KMS-11 (cell line): ENCODE results near the gene RMC1.

ENCODE experiments used
- H2AFZ ChIP-seq: fragments of 200-600 bp; sonication (generic); 2 replicates; pipeline ENCODE4 v1.6.1; 2016; ENCODE audit warnings: antibody characterized with exemption, mixed run types, low read depth
- H3K27ac ChIP-seq: fragments of 200-600 bp; sonication (generic); 2 replicates; pipeline ENCODE4 v1.6.1; 2016; ENCODE audit warnings: mild to moderate bottlenecking, mixed run types
- H3K27me3 ChIP-seq: fragments of 200-600 bp; sonication (generic); 2 replicates; pipeline ENCODE4 v1.6.1; 2017; ENCODE audit warnings: mild to moderate bottlenecking, low read depth, mixed run types, moderate library complexity; ENCODE audit not compliant: insufficient read depth
- H3K36me3 ChIP-seq: fragments of 200-600 bp; sonication (generic); 2 replicates; pipeline ENCODE4 v1.6.1; 2017; ENCODE audit warnings: mild to moderate bottlenecking, mixed run types; ENCODE audit not compliant: insufficient read depth
- H3K4me1 ChIP-seq: fragments of 200-600 bp; sonication (generic); 2 replicates; pipeline ENCODE4 v1.6.1; 2016; ENCODE audit warnings: mild to moderate bottlenecking, low read depth, mixed run types; ENCODE audit not compliant: poor library complexity, severe bottlenecking
- H3K4me2 ChIP-seq: fragments of 200-600 bp; sonication (generic); 2 replicates; pipeline ENCODE4 v1.7.0; 2016; ENCODE audit warnings: mild to moderate bottlenecking, mixed run types
- H3K4me3 ChIP-seq: fragments of 200-600 bp; sonication (generic); IDR thresholded peaks from 2 replicates; pipeline ENCODE4 v1.6.1; 2017; ENCODE audit warnings: low read depth, low read length, mixed read lengths; ENCODE audit not compliant: insufficient read depth
- H3K79me2 ChIP-seq: fragments of 200-600 bp; sonication (generic); 2 replicates; pipeline ENCODE4 v1.6.1; 2016; ENCODE audit warnings: low read depth, mixed run types; ENCODE audit not compliant: insufficient read depth
- H3K9ac ChIP-seq: fragments of 200-600 bp; sonication (generic); 2 replicates; pipeline ENCODE4 v1.6.1; 2016; ENCODE audit warnings: mild to moderate bottlenecking, mixed run types
- H4K20me1 ChIP-seq: fragments of 200-600 bp; sonication (generic); 2 replicates; pipeline ENCODE4 v1.6.1; 2016; ENCODE audit warnings: mild to moderate bottlenecking, mixed run types; ENCODE audit not compliant: insufficient read depth
- CTCF ChIP-seq: fragments of 200-600 bp; sonication (generic); conservative IDR thresholded peaks from 2 replicates; pipeline ENCODE4 v1.6.1; 2017; ENCODE audit warnings: low read depth, mild to moderate bottlenecking, antibody characterized with exemption, low read length, moderate library complexity, mixed read lengths

The RMC1 gene

GRCh38 chr18:23501626-23502025, 1.7 kb upstream of the RMC1 start:
- no peak for TF ChIP-seq CTCF
- Histone ChIP-seq H3K4me3 (no peak overlapping the region), H3K36me3 (no peaks in the 10 kb centered on the region), H3K4me2 (no peak overlapping the region), H3K4me1 (peaks cover 21% of the 10 kb centered on the region), H4K20me1 (no peaks in the 10 kb centered on the region), H3K27me3 (no peaks in the 10 kb centered on the region), H3K27ac (no peak overlapping the region), H3K9ac (no peak overlapping the region), H3K79me2 (peaks cover 23% of the 10 kb centered on the region; the same call in 1 of the 2 replicates), H2AFZ (peak overlapping the region; percentile 88; the same call in 1 of the 2 replicates)

- Histone ChIP-seq H4K20me1 (no peaks in the 10 kb centered on the region), H3K4me1 (peaks cover 25% of the 10 kb centered on the region), H3K79me2 (peaks cover 23% of the 10 kb centered on the region; the same call in 1 of the 2 replicates), H3K27me3 (no peaks in the 10 kb centered on the region), H3K4me3 (no peak overlapping the region), H3K4me2 (peak overlapping the region; percentile 52), H3K36me3 (0 out of 2 replicates have a peak, but pooled peaks cover 3% of the 10 kb centered on the region), H2AFZ (peak overlapping the region; percentile 88), H3K27ac (peak overlapping the region; percentile 72), H3K9ac (peak overlapping the region; percentile 87)
- no peak for TF ChIP-seq CTCF
Observed at GRCh38 chr18:23502516-23503037, 734 bp upstream of the RMC1 start.

GRCh38 chr18:23503963-23504344, 643 bp downstream of the RMC1 start:
- Histone ChIP-seq H3K36me3 (0 out of 2 replicates have a peak, but pooled peaks cover 6% of the 10 kb centered on the region), H3K9ac (peak overlapping the region; percentile 52; the same call in 1 of the 2 replicates), H3K79me2 (peaks cover 23% of the 10 kb centered on the region; the same call in 1 of the 2 replicates), H3K4me2 (peak overlapping the region; percentile 80), H2AFZ (peak overlapping the region; percentile 88), H4K20me1 (no peaks in the 10 kb centered on the region), H3K27ac (no peak overlapping the region), H3K4me3 (no peak overlapping the region), H3K4me1 (peaks cover 31% of the 10 kb centered on the region), H3K27me3 (no peaks in the 10 kb centered on the region)
- no peak for TF ChIP-seq CTCF

- H3K9ac ChIP-seq: no peak overlapping the region
- H3K36me3 ChIP-seq: peaks cover 6% of the 10 kb centered on the region; the same call in 1 of the 2 replicates
- H3K27ac ChIP-seq: no peak overlapping the region
- H3K4me3 ChIP-seq: no peak overlapping the region
- H3K27me3 ChIP-seq: no peaks in the 10 kb centered on the region
- no peaks in the 10 kb centered on the region for H4K20me1 ChIP-seq
- H3K4me1 ChIP-seq: peaks cover 31% of the 10 kb centered on the region
- TF ChIP-seq CTCF: no peak
- H3K4me2 ChIP-seq: peak overlapping the region; percentile 80
- H3K79me2 ChIP-seq: peaks cover 23% of the 10 kb centered on the region; the same call in 1 of the 2 replicates
- no peak overlapping the region for H2AFZ ChIP-seq
Observed at GRCh38 chr18:23504720-23505119, 1.4 kb downstream of the RMC1 start.
